Endodermal cell (in vitro differentiated cells): ENCODE measurements around the gene RHPN2. TPM values are rescaled to one million over a fixed set of nuclear protein-coding genes. Genes with fewer than 3 reads are reported as not detected.
A peak's percentile ranks its signal among the peaks of the same experiment; 100 is the strongest.

Source experiments
- DNase-seq: peaks from one replicate; pipeline ENCODE4 v3.0.0-alpha.2; 2017
- H3K27ac ChIP-seq: 2 replicates; pipeline ENCODE4 v1.5.1; 2013; ENCODE audit warnings: mild to moderate bottlenecking, low read depth, low read length, moderate library complexity
- H3K27me3 ChIP-seq: 2 replicates; pipeline ENCODE4 v1.6.1; 2013; ENCODE audit warnings: mild to moderate bottlenecking, low read length, moderate library complexity; ENCODE audit not compliant: insufficient read depth, control insufficient read depth, poor library complexity, severe bottlenecking
- H3K36me3 ChIP-seq: 2 replicates; pipeline ENCODE4 v1.7.0; 2013; ENCODE audit warnings: mild to moderate bottlenecking, low read length, moderate library complexity; ENCODE audit not compliant: control insufficient read depth, insufficient read depth
- H3K4me1 ChIP-seq: one replicate; pipeline ENCODE4 v1.7.0; 2013; ENCODE audit warnings: low read length; ENCODE audit not compliant: control insufficient read depth, insufficient read depth
- H3K4me3 ChIP-seq: 2 replicates; pipeline ENCODE4 v1.5.1; 2013; ENCODE audit warnings: mild to moderate bottlenecking, low read length, moderate library complexity
- H3K9ac ChIP-seq: 2 replicates; pipeline ENCODE4 v1.6.1; 2013; ENCODE audit warnings: mild to moderate bottlenecking, low read length, moderate library complexity; ENCODE audit not compliant: poor library complexity, severe bottlenecking; ENCODE audit errors: extremely low read depth
- H3K9me3 ChIP-seq: 2 replicates; pipeline ENCODE4 v1.6.1; 2013; ENCODE audit warnings: mild to moderate bottlenecking, low read length, moderate library complexity; ENCODE audit not compliant: control insufficient read depth
- H3K27ac Mint-ChIP-seq: 2 replicates; pipeline ENCODE4 v1.8.0; 2020; ENCODE audit warnings: mixed read lengths
- H3K27me3 Mint-ChIP-seq: 2 replicates; pipeline ENCODE4 v1.8.0; 2021; ENCODE audit warnings: mild to moderate bottlenecking, mixed read lengths; ENCODE audit not compliant: insufficient read depth
- H3K36me3 Mint-ChIP-seq: 2 replicates; pipeline ENCODE4 v1.8.0; 2020; ENCODE audit warnings: low read depth, mixed read lengths
- H3K4me1 Mint-ChIP-seq: 2 replicates; pipeline ENCODE4 v1.8.0; 2020; ENCODE audit warnings: mixed read lengths
- H3K4me3 Mint-ChIP-seq: 2 replicates; pipeline ENCODE4 v1.8.0; 2020; ENCODE audit warnings: mild to moderate bottlenecking, moderate library complexity, mixed read lengths
- H3K9me3 Mint-ChIP-seq: 2 replicates; pipeline ENCODE4 v1.8.0; 2020; ENCODE audit warnings: mild to moderate bottlenecking, mixed read lengths
- WGBS, 2 experiments: methylation state at CpG; one replicate each; pipeline versions ENCODE4 v1.1.5 to v1.1.7; 2013; ENCODE audit warnings: missing lambda C conversion rate in 2 of 2, mixed read lengths in 1 of 2; ENCODE audit not compliant: insufficient coverage in 1 of 2, insufficient read length in 1 of 2; 5-methylcytosine and 5-hydroxymethylcytosine counted together
- long read RNA-seq, 4 experiments: library from polyadenylated mRNA in 2 of 4; library from RNA in 1 of 4; library from capped mRNA in 1 of 4; stranded (forward) in 3 of 4; unstranded in 1 of 4; transcript quantifications; one replicate each; pipeline ENCODE4 v2.0.0, GENCODE V29; 2020 to 2021; ENCODE audit warnings: inconsistent platforms in 1 of 4
- polyA plus RNA-seq, 2 experiments: library from polyadenylated mRNA; stranded (reverse); fragments of 50-300 nt; gene quantifications; one replicate each; pipeline ENCODE4 v1.2.3, GENCODE V29; 2013
- total RNA-seq, 2 donors: library from RNA; stranded (reverse); fragmentation: NEBNext Ultra II Directional in 1 of 2; extraction: Animal tissue kit (Norgen Biotek cat#: 25700) in 1 of 2; gene quantifications; 2 replicates in 1 of 2; 3 replicates in 1 of 2; pipeline ENCODE4 v1.2.1, GENCODE V29; 2021
- TF ChIP-seq, protein P1 (sequence below): fragments of 200-600 bp; sonication (generic); conservative IDR thresholded peaks from 2 replicates; pipeline ENCODE4 v1.5.0; 2021; ENCODE audit warnings: antibody characterized with exemption, mild to moderate bottlenecking

The RHPN2 gene
- 10 to 100 TPM; 52.0 to 53.2 TPM for total RNA-seq
- 23.2 TPM for polyA plus RNA-seq (2013, experiment 1 of 2)
- polyA plus RNA-seq (2013, experiment 2 of 2), result 23.2 TPM
- long read RNA-seq, experiment 1, partial matches to known transcripts, result 3 of 20 reads
- long read RNA-seq, experiment 1, other reads (novel, unspliced or antisense), result 14 of 20 reads
- long read RNA-seq, experiment 2, transcript RHPN2-201 (15 exons, 3,500 nt), result major isoform, 27 of 44 reads
- long read RNA-seq, experiment 2, partial matches to known transcripts, result 9 of 44 reads
- long read RNA-seq, experiment 2, other reads (novel, unspliced or antisense), result 5 of 44 reads
- long read RNA-seq, experiment 3, transcript RHPN2-201 (15 exons, 3,500 nt), result major isoform, 77 of 100 reads
- long read RNA-seq, experiment 3, partial matches to known transcripts, result 17 of 100 reads
- long read RNA-seq, experiment 3, other reads (novel, unspliced or antisense), result 6 of 100 reads
- long read RNA-seq, experiment 4, transcript RHPN2-201 (15 exons, 3,500 nt), result major isoform, 10 of 16 reads
- long read RNA-seq, experiment 4, partial matches to known transcripts, result 2 of 16 reads
- long read RNA-seq, experiment 4, other reads (novel, unspliced or antisense), result 4 of 16 reads

DNA sequence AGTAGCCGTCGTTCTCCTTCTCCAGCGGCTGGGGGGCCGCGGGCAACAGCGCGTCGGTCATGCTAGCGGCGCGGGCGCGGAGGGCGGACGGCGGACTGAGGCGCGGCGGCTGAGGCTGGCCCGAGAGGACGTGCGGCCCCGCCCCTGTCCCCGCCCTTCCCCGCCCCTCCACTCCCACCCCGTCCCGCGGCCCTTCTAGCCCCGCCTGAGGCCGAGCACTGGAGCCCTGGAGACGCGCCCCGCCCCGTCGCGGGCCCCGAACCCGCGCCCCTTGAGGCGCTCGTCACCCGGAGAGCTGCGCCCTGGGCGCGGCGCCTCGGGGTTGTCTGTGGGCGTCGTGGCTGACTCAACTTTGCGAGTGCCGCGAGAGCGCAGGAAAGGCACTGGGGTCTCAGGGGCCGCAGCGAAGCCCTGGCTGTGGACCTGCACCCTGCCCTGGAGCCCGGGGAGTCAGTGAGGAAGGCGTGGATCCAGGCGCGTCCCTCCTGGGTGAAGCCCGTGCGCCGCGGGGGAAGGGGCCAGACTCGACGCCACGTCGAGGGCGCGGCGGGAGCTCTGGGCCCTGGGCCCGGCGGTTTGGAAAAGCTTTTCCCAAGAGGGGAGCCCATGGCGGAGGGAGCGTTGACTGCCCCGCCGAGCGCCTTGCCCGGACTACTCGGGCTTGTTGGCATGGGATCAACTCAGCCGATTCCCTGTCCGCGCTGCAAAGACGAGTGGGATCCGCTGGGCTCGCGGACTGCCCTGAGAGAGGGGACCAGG lies at the start of gene RHPN2:
Gene RHPN2, minus strand, starts transcription at position 97 of the 759 bp plus-strand sequence. Its CDS starts 36 bp downstream, at position 61.
- Histone ChIP-seq H3K9me3 (no peaks in the 10 kb centered on the region), H3K36me3 (peaks cover under 1% of the 10 kb centered on the region), H3K27ac (no peak within 1 kb of the TSS), H3K9ac (peak within 1 kb of the TSS; percentile 73), H3K27me3 (no peaks in the 10 kb centered on the region), H3K4me1 (no peaks in the 10 kb centered on the region), H3K4me3 (peak within 1 kb of the TSS; percentile 86)
- peak; percentile 92 for DNase-seq
- no peaks in the 10 kb centered on the region for H3K9me3 Mint-ChIP-seq
- TF ChIP-seq, protein P1, sequence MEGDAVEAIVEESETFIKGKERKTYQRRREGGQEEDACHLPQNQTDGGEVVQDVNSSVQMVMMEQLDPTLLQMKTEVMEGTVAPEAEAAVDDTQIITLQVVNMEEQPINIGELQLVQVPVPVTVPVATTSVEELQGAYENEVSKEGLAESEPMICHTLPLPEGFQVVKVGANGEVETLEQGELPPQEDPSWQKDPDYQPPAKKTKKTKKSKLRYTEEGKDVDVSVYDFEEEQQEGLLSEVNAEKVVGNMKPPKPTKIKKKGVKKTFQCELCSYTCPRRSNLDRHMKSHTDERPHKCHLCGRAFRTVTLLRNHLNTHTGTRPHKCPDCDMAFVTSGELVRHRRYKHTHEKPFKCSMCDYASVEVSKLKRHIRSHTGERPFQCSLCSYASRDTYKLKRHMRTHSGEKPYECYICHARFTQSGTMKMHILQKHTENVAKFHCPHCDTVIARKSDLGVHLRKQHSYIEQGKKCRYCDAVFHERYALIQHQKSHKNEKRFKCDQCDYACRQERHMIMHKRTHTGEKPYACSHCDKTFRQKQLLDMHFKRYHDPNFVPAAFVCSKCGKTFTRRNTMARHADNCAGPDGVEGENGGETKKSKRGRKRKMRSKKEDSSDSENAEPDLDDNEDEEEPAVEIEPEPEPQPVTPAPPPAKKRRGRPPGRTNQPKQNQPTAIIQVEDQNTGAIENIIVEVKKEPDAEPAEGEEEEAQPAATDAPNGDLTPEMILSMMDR, result no peak
- H3K36me3 Mint-ChIP-seq, result peaks cover 7% of the 10 kb centered on the region
- 10 to 53% methylated on average over 13 to 73 of the region's 86 CpGs for WGBS, 2 experiments
- H3K27me3 Mint-ChIP-seq, result peaks cover 12% of the 10 kb centered on the region
- peak within 1 kb of the TSS; percentile 88 for H3K27ac Mint-ChIP-seq
- peaks cover 21% of the 10 kb centered on the region for H3K4me1 Mint-ChIP-seq
- peak within 1 kb of the TSS; percentile 92 for H3K4me3 Mint-ChIP-seq

DNA sequence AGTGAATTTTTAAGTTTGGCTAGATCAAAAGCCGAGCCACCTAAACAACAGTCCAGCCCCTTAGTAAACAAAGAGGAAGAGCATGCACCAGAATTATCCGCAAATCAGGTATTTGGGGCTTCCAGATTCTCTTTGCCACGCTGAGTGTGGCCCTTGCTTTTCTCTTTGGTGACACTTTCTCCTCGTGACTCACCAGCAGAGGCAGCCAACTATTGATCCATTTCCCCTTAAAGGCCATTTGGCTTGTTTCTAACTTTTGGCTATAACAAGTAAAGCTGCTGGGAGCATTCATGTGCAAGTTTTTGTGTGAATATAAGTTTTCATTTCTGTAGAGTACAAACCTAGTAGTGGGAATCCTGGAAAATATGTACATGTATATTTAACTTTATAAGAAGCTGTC lies 49.6 kb upstream of the RHPN2 start:
- no peaks in the 10 kb centered on the region for H3K9me3 ChIP-seq
- WGBS, 2 experiments, result 90 to 94% methylated on average over 2 to 4 of the region's 4 CpGs
- Mint-ChIP-seq H3K9me3 (no peaks in the 10 kb centered on the region), H3K4me1 (no peaks in the 10 kb centered on the region), H3K27ac (no peak overlapping the region), H3K4me3 (no peak overlapping the region), H3K36me3 (peaks cover 65% of the 10 kb centered on the region), H3K27me3 (no peaks in the 10 kb centered on the region)
- peaks cover 75% of the 10 kb centered on the region for H3K36me3 ChIP-seq
- H3K4me3 ChIP-seq, result no peak overlapping the region
- H3K27me3 ChIP-seq, result no peaks in the 10 kb centered on the region
- no peak overlapping the region for H3K27ac ChIP-seq
- no peak for DNase-seq
- H3K4me1 ChIP-seq, result no peaks in the 10 kb centered on the region
- TF ChIP-seq, protein P1, result no peak
- H3K9ac ChIP-seq, result no peak overlapping the region

DNA sequence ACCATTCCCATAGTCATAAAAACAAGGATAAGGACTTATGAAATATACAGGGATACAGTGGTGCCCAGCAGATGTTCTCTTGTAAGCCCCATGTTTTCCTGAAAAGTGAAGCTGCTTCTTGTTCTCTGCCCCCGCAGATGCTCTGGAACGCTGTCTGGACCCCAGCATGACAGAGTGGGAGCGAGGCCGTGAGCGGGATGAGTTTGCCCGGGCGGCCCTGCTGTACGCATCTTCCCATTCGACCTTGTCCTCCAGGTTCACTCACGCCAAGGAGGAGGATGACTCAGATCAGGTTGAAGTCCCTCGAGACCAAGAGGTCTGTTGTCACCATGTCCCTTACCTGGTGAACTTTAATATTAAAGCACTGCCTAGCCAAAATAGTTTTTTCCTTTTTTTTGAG lies 46.9 kb upstream of the RHPN2 start:
- Histone ChIP-seq H3K4me3 (no peak overlapping the region), H3K9me3 (no peaks in the 10 kb centered on the region), H3K27me3 (no peaks in the 10 kb centered on the region), H3K27ac (no peak overlapping the region), H3K4me1 (no peaks in the 10 kb centered on the region), H3K36me3 (peaks cover 71% of the 10 kb centered on the region), H3K9ac (no peak overlapping the region)
- peaks cover 63% of the 10 kb centered on the region for H3K36me3 Mint-ChIP-seq
- 94 to 97% methylated on average over 11 of the region's 11 CpGs for WGBS, 2 experiments
- no peaks in the 10 kb centered on the region for H3K9me3 Mint-ChIP-seq
- TF ChIP-seq, protein P1, result no peak
- H3K27ac Mint-ChIP-seq, result no peak overlapping the region
- no peak for DNase-seq
- H3K27me3 Mint-ChIP-seq, result no peaks in the 10 kb centered on the region
- H3K4me1 Mint-ChIP-seq, result no peaks in the 10 kb centered on the region
- no peak overlapping the region for H3K4me3 Mint-ChIP-seq
